BLaER1 (cell line): ENCODE results near the gene USP8.

ENCODE experiments used
- H3K27ac ChIP-seq: shearing (Covaris generic); formaldehyde crosslinking; 2 replicates; pipeline ENCODE4 v1.8.1; 2022
- H3K27me3 ChIP-seq: shearing (Covaris generic); formaldehyde crosslinking; 2 replicates; pipeline ENCODE4 v1.8.1; 2022
- H3K36me3 ChIP-seq: shearing (Covaris generic); formaldehyde crosslinking; 2 replicates; pipeline ENCODE4 v1.8.1; 2022
- H3K4me1 ChIP-seq: shearing (Covaris generic); formaldehyde crosslinking; 2 replicates; pipeline ENCODE4 v1.8.1; 2022
- H3K4me2 ChIP-seq: shearing (Covaris generic); formaldehyde crosslinking; 2 replicates; pipeline ENCODE4 v1.8.1; 2022
- H3K4me3 ChIP-seq: shearing (Covaris generic); formaldehyde crosslinking; 2 replicates; pipeline ENCODE4 v1.8.1; 2022
- H3K9ac ChIP-seq: shearing (Covaris generic); formaldehyde crosslinking; 2 replicates; pipeline ENCODE4 v1.8.1; 2022
- H3K9me3 ChIP-seq: shearing (Covaris generic); formaldehyde crosslinking; 2 replicates; pipeline ENCODE4 v1.8.1; 2022
- H4K20me1 ChIP-seq: shearing (Covaris generic); formaldehyde crosslinking; 2 replicates; pipeline ENCODE4 v1.8.1; 2022
- Cebpa-rat ChIP-seq: shearing (Covaris generic); IDR thresholded peaks from 2 replicates; pipeline ENCODE4 v1.8.1; 2022

The USP8 gene

GRCh38 chr15:50531163-50531562, 107.0 kb downstream of the USP8 start:
- H3K4me3 ChIP-seq, result no peak overlapping the region; the same call in 1 of the 2 replicates
- no peaks in the 10 kb centered on the region for H3K9me3 ChIP-seq
- no peaks in the 10 kb centered on the region for H3K27me3 ChIP-seq
- H3K4me1 ChIP-seq, result peaks cover 27% of the 10 kb centered on the region
- H3K4me2 ChIP-seq, result peak overlapping the region; percentile 63
- no peaks in the 10 kb centered on the region for H4K20me1 ChIP-seq
- TF ChIP-seq Cebpa-rat, result no peak
- no peak overlapping the region for H3K9ac ChIP-seq
- H3K27ac ChIP-seq, result no peak overlapping the region
- no peaks in the 10 kb centered on the region for H3K36me3 ChIP-seq

GRCh38 chr15:50531766-50532165, 107.6 kb downstream of the USP8 start:
- Histone ChIP-seq H3K4me1 (peaks cover 27% of the 10 kb centered on the region), H3K9ac (peak overlapping the region; percentile 61; the same call in 1 of the 2 replicates), H3K9me3 (no peaks in the 10 kb centered on the region), H4K20me1 (no peaks in the 10 kb centered on the region), H3K27ac (peak overlapping the region; percentile 62; the same call in 1 of the 2 replicates), H3K4me3 (no peak overlapping the region; the same call in 1 of the 2 replicates), H3K27me3 (no peaks in the 10 kb centered on the region), H3K4me2 (peak overlapping the region; percentile 63), H3K36me3 (no peaks in the 10 kb centered on the region)
- TF ChIP-seq Cebpa-rat, result no peak

GRCh38 chr15:50542887-50543210, 118.6 kb downstream of the USP8 start:
- Histone ChIP-seq H3K9ac (no peak overlapping the region), H4K20me1 (no peaks in the 10 kb centered on the region)
- TF ChIP-seq Cebpa-rat, result no peak

GRCh38 chr15:50543556-50543955, 119.4 kb downstream of the USP8 start:
- H4K20me1 ChIP-seq, result no peaks in the 10 kb centered on the region
- H3K4me1 ChIP-seq, result peaks cover 24% of the 10 kb centered on the region
- no peak overlapping the region for H3K9ac ChIP-seq
- no peak overlapping the region for H3K27ac ChIP-seq
- no peak for TF ChIP-seq Cebpa-rat
- no peaks in the 10 kb centered on the region for H3K27me3 ChIP-seq
- H3K36me3 ChIP-seq, result no peaks in the 10 kb centered on the region
- H3K9me3 ChIP-seq, result no peaks in the 10 kb centered on the region
- H3K4me3 ChIP-seq, result no peak overlapping the region
- no peak overlapping the region for H3K4me2 ChIP-seq

More at GRCh38 chr15:50542887-50543210, 118.6 kb downstream of the USP8 start:
- peaks cover 24% of the 10 kb centered on the region for H3K4me1 ChIP-seq
- no peak overlapping the region for H3K27ac ChIP-seq
- no peak overlapping the region for H3K4me2 ChIP-seq
- no peaks in the 10 kb centered on the region for H3K9me3 ChIP-seq
- H3K4me3 ChIP-seq, result no peak overlapping the region
- H3K27me3 ChIP-seq, result no peaks in the 10 kb centered on the region
- H3K36me3 ChIP-seq, result no peaks in the 10 kb centered on the region

GRCh38 chr15:50544368-50544767, 120.2 kb downstream of the USP8 start:
- no peak overlapping the region for H3K9ac ChIP-seq
- H4K20me1 ChIP-seq, result no peaks in the 10 kb centered on the region
- H3K4me2 ChIP-seq, result no peak overlapping the region
- H3K36me3 ChIP-seq, result no peaks in the 10 kb centered on the region
- H3K27me3 ChIP-seq, result no peaks in the 10 kb centered on the region
- no peak for TF ChIP-seq Cebpa-rat
- no peak overlapping the region for H3K27ac ChIP-seq
- H3K4me1 ChIP-seq, result peaks cover 24% of the 10 kb centered on the region
- no peaks in the 10 kb centered on the region for H3K9me3 ChIP-seq
- no peak overlapping the region for H3K4me3 ChIP-seq

GRCh38 chr15:50546566-50546965, 122.4 kb downstream of the USP8 start, which contains the start of gene USP50:
Gene USP50, minus strand, starts transcription at chr15:50546666. Its CDS starts 141 bp downstream, at chr15:50546525.
- H3K4me3 ChIP-seq, result no peak within 1 kb of the TSS
- 0 out of 2 replicates have a peak within 1 kb of the TSS, but pooled peaks have one; percentile 6 for H3K27ac ChIP-seq
- H3K27me3 ChIP-seq, result no peaks in the 10 kb centered on the region
- peak within 1 kb of the TSS; percentile 49 for H3K4me2 ChIP-seq
- H3K36me3 ChIP-seq, result no peaks in the 10 kb centered on the region
- H4K20me1 ChIP-seq, result no peaks in the 10 kb centered on the region
- H3K9me3 ChIP-seq, result no peaks in the 10 kb centered on the region
- H3K9ac ChIP-seq, result no peak within 1 kb of the TSS
- TF ChIP-seq Cebpa-rat, result no peak
- peaks cover 15% of the 10 kb centered on the region for H3K4me1 ChIP-seq

GRCh38 chr15:50549326-50549725, 125.1 kb downstream of the USP8 start:
- H3K4me1 ChIP-seq, result peaks cover 12% of the 10 kb centered on the region
- H4K20me1 ChIP-seq, result no peaks in the 10 kb centered on the region
- no peak overlapping the region for H3K9ac ChIP-seq
- TF ChIP-seq Cebpa-rat, result no peak
- no peaks in the 10 kb centered on the region for H3K36me3 ChIP-seq
- no peaks in the 10 kb centered on the region for H3K27me3 ChIP-seq
- H3K4me3 ChIP-seq, result no peak overlapping the region
- no peak overlapping the region for H3K27ac ChIP-seq
- H3K4me2 ChIP-seq, result no peak overlapping the region
- no peaks in the 10 kb centered on the region for H3K9me3 ChIP-seq

- Histone ChIP-seq H4K20me1 (no peaks in the 10 kb centered on the region), H3K9me3 (no peaks in the 10 kb centered on the region), H3K27ac (no peak overlapping the region), H3K36me3 (0 out of 2 replicates have a peak, but pooled peaks cover 7% of the 10 kb centered on the region), H3K4me1 (peaks cover 5% of the 10 kb centered on the region), H3K4me2 (no peak overlapping the region), H3K4me3 (no peak overlapping the region), H3K27me3 (no peaks in the 10 kb centered on the region), H3K9ac (no peak overlapping the region)
- no peak for TF ChIP-seq Cebpa-rat
Measured at GRCh38 chr15:50552238-50552637, 128.0 kb downstream of the USP8 start.

- no peak for TF ChIP-seq Cebpa-rat
- no peak overlapping the region for H3K27ac ChIP-seq
- H4K20me1 ChIP-seq, result no peaks in the 10 kb centered on the region
- no peaks in the 10 kb centered on the region for H3K27me3 ChIP-seq
- no peaks in the 10 kb centered on the region for H3K4me1 ChIP-seq
- no peak overlapping the region for H3K9ac ChIP-seq
- no peak overlapping the region for H3K4me3 ChIP-seq
- no peak overlapping the region for H3K4me2 ChIP-seq
- H3K36me3 ChIP-seq, result peaks cover 43% of the 10 kb centered on the region
- H3K9me3 ChIP-seq, result no peaks in the 10 kb centered on the region
Measured at GRCh38 chr15:50556642-50557371, 132.6 kb downstream of the USP8 start.

GRCh38 chr15:50558012-50558411, 133.8 kb downstream of the USP8 start:
- no peak overlapping the region for H3K4me3 ChIP-seq
- H3K36me3 ChIP-seq, result peaks cover 55% of the 10 kb centered on the region
- no peak overlapping the region for H3K9ac ChIP-seq
- no peak for TF ChIP-seq Cebpa-rat
- no peaks in the 10 kb centered on the region for H3K9me3 ChIP-seq
- H4K20me1 ChIP-seq, result no peaks in the 10 kb centered on the region
- H3K4me1 ChIP-seq, result no peaks in the 10 kb centered on the region
- no peak overlapping the region for H3K4me2 ChIP-seq
- H3K27me3 ChIP-seq, result no peaks in the 10 kb centered on the region
- no peak overlapping the region for H3K27ac ChIP-seq
